Measurements from ENCODE around the gene GBGT1.
A peak's percentile ranks its signal among the peaks of the same experiment; 100 is the strongest.

The GBGT1 gene

GRCh38 chr9:133127340-133127981, 36.3 kb downstream of the GBGT1 start:
- H3K36me3 ChIP-seq (ENCODE audit: control insufficient read depth in 1 of 2, insufficient read depth in 2 of 2, low read length in 2 of 2), result no peaks in the 10 kb centered on the region
- H3K4me1 ChIP-seq (ENCODE audit: control insufficient read depth in 1 of 2, insufficient read depth in 2 of 2, low read length in 2 of 2), result peaks cover 39 to 61% of the 10 kb centered on the region in 2 donors

GRCh38 chr9:133126697-133127339, 36.9 kb downstream of the GBGT1 start:
- H3K27me3 ChIP-seq (ENCODE audit: control insufficient read depth in 1 of 2, insufficient read depth in 2 of 2, low read length in 2 of 2), result no peaks in the 10 kb centered on the region
- H3K4me3 ChIP-seq (ENCODE audit: low read depth in 1 of 2, low read length in 2 of 2), result peak overlapping the region; percentile 14 to 37
- H3K36me3 ChIP-seq (ENCODE audit: control insufficient read depth in 1 of 2, insufficient read depth in 2 of 2, low read length in 2 of 2), result no peaks in the 10 kb centered on the region
- H3K9ac ChIP-seq (ENCODE audit: low read depth in 1 of 2, low read length in 2 of 2), result peak overlapping the region; percentile 39 to 47
- H3K9me3 ChIP-seq (ENCODE audit: control insufficient read depth in 1 of 2, low read length in 2 of 2), result no peaks in the 10 kb centered on the region
- H3K27ac ChIP-seq (ENCODE audit: low read depth, low read length), result peak overlapping the region; percentile 58
- H3K4me1 ChIP-seq (ENCODE audit: control insufficient read depth in 1 of 2, insufficient read depth in 2 of 2, low read length in 2 of 2), result peaks cover 40 to 61% of the 10 kb centered on the region in 2 donors

More at GRCh38 chr9:133127340-133127981, 36.3 kb downstream of the GBGT1 start:
- H3K27ac ChIP-seq (ENCODE audit: low read depth, low read length), result peak overlapping the region; percentile 58
- H3K9ac ChIP-seq (ENCODE audit: low read depth in 1 of 2, low read length in 2 of 2), result peak overlapping the region in 1 of 2 donors; percentile 32
- no peaks in the 10 kb centered on the region for H3K9me3 ChIP-seq (ENCODE audit: control insufficient read depth in 1 of 2, low read length in 2 of 2)
- no peaks in the 10 kb centered on the region for H3K27me3 ChIP-seq (ENCODE audit: control insufficient read depth in 1 of 2, insufficient read depth in 2 of 2, low read length in 2 of 2)
- H3K4me3 ChIP-seq (ENCODE audit: low read depth in 1 of 2, low read length in 2 of 2), result no peak overlapping the region

- H3K9ac ChIP-seq (ENCODE audit: low read depth in 1 of 2, low read length in 2 of 2), result peak overlapping the region; percentile 39 to 47
- H3K4me3 ChIP-seq (ENCODE audit: low read depth in 1 of 2, low read length in 2 of 2), result peak overlapping the region; percentile 14 to 37
- H3K4me1 ChIP-seq (ENCODE audit: control insufficient read depth in 1 of 2, insufficient read depth in 2 of 2, low read length in 2 of 2), result peaks cover 40 to 60% of the 10 kb centered on the region in 2 donors
Measured at GRCh38 chr9:133125941-133126696, 37.6 kb downstream of the GBGT1 start.

GRCh38 chr9:133124907-133125275, 38.8 kb downstream of the GBGT1 start:
- peaks cover 42 to 64% of the 10 kb centered on the region in 2 donors for H3K4me1 ChIP-seq (ENCODE audit: control insufficient read depth in 1 of 2, insufficient read depth in 2 of 2, low read length in 2 of 2)
- no peak overlapping the region for H3K27ac ChIP-seq (ENCODE audit: low read depth, low read length)
- H3K4me3 ChIP-seq (ENCODE audit: low read depth in 1 of 2, low read length in 2 of 2), result no peak overlapping the region
- H3K9ac ChIP-seq (ENCODE audit: low read depth in 1 of 2, low read length in 2 of 2), result no peak overlapping the region
- H3K36me3 ChIP-seq (ENCODE audit: control insufficient read depth in 1 of 2, insufficient read depth in 2 of 2, low read length in 2 of 2), result no peaks in the 10 kb centered on the region
- no peaks in the 10 kb centered on the region for H3K9me3 ChIP-seq (ENCODE audit: control insufficient read depth in 1 of 2, low read length in 2 of 2)
- H3K27me3 ChIP-seq (ENCODE audit: control insufficient read depth in 1 of 2, insufficient read depth in 2 of 2, low read length in 2 of 2), result no peaks in the 10 kb centered on the region

More at GRCh38 chr9:133125941-133126696, 37.6 kb downstream of the GBGT1 start:
- no peaks in the 10 kb centered on the region for H3K9me3 ChIP-seq (ENCODE audit: control insufficient read depth in 1 of 2, low read length in 2 of 2)
- no peaks in the 10 kb centered on the region for H3K36me3 ChIP-seq (ENCODE audit: control insufficient read depth in 1 of 2, insufficient read depth in 2 of 2, low read length in 2 of 2)
- H3K27ac ChIP-seq (ENCODE audit: low read depth, low read length), result peak overlapping the region; percentile 58
- no peaks in the 10 kb centered on the region for H3K27me3 ChIP-seq (ENCODE audit: control insufficient read depth in 1 of 2, insufficient read depth in 2 of 2, low read length in 2 of 2)

- H3K4me1 ChIP-seq (ENCODE audit: control insufficient read depth in 1 of 2, insufficient read depth in 2 of 2, low read length in 2 of 2), result peaks cover 47 to 69% of the 10 kb centered on the region in 2 donors
- H3K27me3 ChIP-seq (ENCODE audit: control insufficient read depth in 1 of 2, insufficient read depth in 2 of 2, low read length in 2 of 2), result no peaks in the 10 kb centered on the region
- no peaks in the 10 kb centered on the region for H3K36me3 ChIP-seq (ENCODE audit: control insufficient read depth in 1 of 2, insufficient read depth in 2 of 2, low read length in 2 of 2)
- no peak overlapping the region for H3K4me3 ChIP-seq (ENCODE audit: low read depth in 1 of 2, low read length in 2 of 2)
- no peak overlapping the region for H3K27ac ChIP-seq (ENCODE audit: low read depth, low read length)
- peak overlapping the region in 1 of 2 donors; percentile 32 for H3K9ac ChIP-seq (ENCODE audit: low read depth in 1 of 2, low read length in 2 of 2)
- no peaks in the 10 kb centered on the region for H3K9me3 ChIP-seq (ENCODE audit: control insufficient read depth in 1 of 2, low read length in 2 of 2)
Measured at GRCh38 chr9:133124123-133124906, 39.4 kb downstream of the GBGT1 start.

- H3K9me3 ChIP-seq (ENCODE audit: control insufficient read depth in 1 of 2, low read length in 2 of 2), result no peaks in the 10 kb centered on the region
- H3K9ac ChIP-seq (ENCODE audit: low read depth in 1 of 2, low read length in 2 of 2), result peak overlapping the region; percentile 4 to 46
- H3K4me3 ChIP-seq (ENCODE audit: low read depth in 1 of 2, low read length in 2 of 2), result peak overlapping the region in 1 of 2 donors; percentile 13
- no peaks in the 10 kb centered on the region for H3K36me3 ChIP-seq (ENCODE audit: control insufficient read depth in 1 of 2, insufficient read depth in 2 of 2, low read length in 2 of 2)
- H3K27ac ChIP-seq (ENCODE audit: low read depth, low read length), result peak overlapping the region; percentile 53
- peaks cover 57 to 82% of the 10 kb centered on the region in 2 donors for H3K4me1 ChIP-seq (ENCODE audit: control insufficient read depth in 1 of 2, insufficient read depth in 2 of 2, low read length in 2 of 2)
- H3K27me3 ChIP-seq (ENCODE audit: control insufficient read depth in 1 of 2, insufficient read depth in 2 of 2, low read length in 2 of 2), result no peaks in the 10 kb centered on the region
Measured at GRCh38 chr9:133122935-133123611, 40.6 kb downstream of the GBGT1 start.

- no peak overlapping the region for H3K27ac ChIP-seq (ENCODE audit: low read depth, low read length)
- H3K9me3 ChIP-seq (ENCODE audit: control insufficient read depth in 1 of 2, low read length in 2 of 2), result no peaks in the 10 kb centered on the region
- peak overlapping the region; percentile 4 to 46 for H3K9ac ChIP-seq (ENCODE audit: low read depth in 1 of 2, low read length in 2 of 2)
- H3K4me1 ChIP-seq (ENCODE audit: control insufficient read depth in 1 of 2, insufficient read depth in 2 of 2, low read length in 2 of 2), result peaks cover 62 to 84% of the 10 kb centered on the region in 2 donors
- no peaks in the 10 kb centered on the region for H3K36me3 ChIP-seq (ENCODE audit: control insufficient read depth in 1 of 2, insufficient read depth in 2 of 2, low read length in 2 of 2)
- H3K4me3 ChIP-seq (ENCODE audit: low read depth in 1 of 2, low read length in 2 of 2), result peak overlapping the region in 1 of 2 donors; percentile 13
- no peaks in the 10 kb centered on the region for H3K27me3 ChIP-seq (ENCODE audit: control insufficient read depth in 1 of 2, insufficient read depth in 2 of 2, low read length in 2 of 2)
Measured at GRCh38 chr9:133122605-133122934, 41.1 kb downstream of the GBGT1 start.

GRCh38 chr9:133121915-133122550, 41.7 kb downstream of the GBGT1 start:
- H3K4me3 ChIP-seq (ENCODE audit: low read depth in 1 of 2, low read length in 2 of 2), result peak overlapping the region in 1 of 2 donors; percentile 54
- H3K9me3 ChIP-seq (ENCODE audit: control insufficient read depth in 1 of 2, low read length in 2 of 2), result no peaks in the 10 kb centered on the region
- H3K9ac ChIP-seq (ENCODE audit: low read depth in 1 of 2, low read length in 2 of 2), result peak overlapping the region; percentile 69 to 71
- H3K36me3 ChIP-seq (ENCODE audit: control insufficient read depth in 1 of 2, insufficient read depth in 2 of 2, low read length in 2 of 2), result no peaks in the 10 kb centered on the region
- H3K27me3 ChIP-seq (ENCODE audit: control insufficient read depth in 1 of 2, insufficient read depth in 2 of 2, low read length in 2 of 2), result no peaks in the 10 kb centered on the region
- peaks cover 67 to 84% of the 10 kb centered on the region in 2 donors for H3K4me1 ChIP-seq (ENCODE audit: control insufficient read depth in 1 of 2, insufficient read depth in 2 of 2, low read length in 2 of 2)
- peak overlapping the region; percentile 82 for H3K27ac ChIP-seq (ENCODE audit: low read depth, low read length)
